ENCODE results near the gene LTO1. TPM values are rescaled to one million over a fixed set of nuclear protein-coding genes. Genes with fewer than 3 reads are reported as not detected.

The LTO1 gene
- total and polyA plus RNA-seq, 2 experiments from 2014 or later: 20.1 to 23.3 TPM

- TF ChIP-seq EZH2phosphoT487 (IDR thresholded peaks at IDR 0.05; ENCODE audit: unreplicated experiment) (no peak), POLR2AphosphoS5 (IDR thresholded peaks at IDR 0.05; ENCODE audit: low read depth) (no peak), CREB1 (CRISPR knock-in tag; IDR thresholded peaks at IDR 0.05; ENCODE audit: low read depth) (no peak), STAT1 (IDR thresholded peaks at IDR 0.05; ENCODE audit: unreplicated experiment) (no peak), ZNF331 (CRISPR knock-in tag; IDR thresholded peaks at IDR 0.05; ENCODE audit: low read depth) (no peak)
- TF ChIP-seq, protein P1, sequence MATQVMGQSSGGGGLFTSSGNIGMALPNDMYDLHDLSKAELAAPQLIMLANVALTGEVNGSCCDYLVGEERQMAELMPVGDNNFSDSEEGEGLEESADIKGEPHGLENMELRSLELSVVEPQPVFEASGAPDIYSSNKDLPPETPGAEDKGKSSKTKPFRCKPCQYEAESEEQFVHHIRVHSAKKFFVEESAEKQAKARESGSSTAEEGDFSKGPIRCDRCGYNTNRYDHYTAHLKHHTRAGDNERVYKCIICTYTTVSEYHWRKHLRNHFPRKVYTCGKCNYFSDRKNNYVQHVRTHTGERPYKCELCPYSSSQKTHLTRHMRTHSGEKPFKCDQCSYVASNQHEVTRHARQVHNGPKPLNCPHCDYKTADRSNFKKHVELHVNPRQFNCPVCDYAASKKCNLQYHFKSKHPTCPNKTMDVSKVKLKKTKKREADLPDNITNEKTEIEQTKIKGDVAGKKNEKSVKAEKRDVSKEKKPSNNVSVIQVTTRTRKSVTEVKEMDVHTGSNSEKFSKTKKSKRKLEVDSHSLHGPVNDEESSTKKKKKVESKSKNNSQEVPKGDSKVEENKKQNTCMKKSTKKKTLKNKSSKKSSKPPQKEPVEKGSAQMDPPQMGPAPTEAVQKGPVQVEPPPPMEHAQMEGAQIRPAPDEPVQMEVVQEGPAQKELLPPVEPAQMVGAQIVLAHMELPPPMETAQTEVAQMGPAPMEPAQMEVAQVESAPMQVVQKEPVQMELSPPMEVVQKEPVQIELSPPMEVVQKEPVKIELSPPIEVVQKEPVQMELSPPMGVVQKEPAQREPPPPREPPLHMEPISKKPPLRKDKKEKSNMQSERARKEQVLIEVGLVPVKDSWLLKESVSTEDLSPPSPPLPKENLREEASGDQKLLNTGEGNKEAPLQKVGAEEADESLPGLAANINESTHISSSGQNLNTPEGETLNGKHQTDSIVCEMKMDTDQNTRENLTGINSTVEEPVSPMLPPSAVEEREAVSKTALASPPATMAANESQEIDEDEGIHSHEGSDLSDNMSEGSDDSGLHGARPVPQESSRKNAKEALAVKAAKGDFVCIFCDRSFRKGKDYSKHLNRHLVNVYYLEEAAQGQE (IDR thresholded peaks at IDR 0.05; ENCODE audit: unreplicated experiment): no peak
These were observed 16.3 kb upstream of the LTO1 start (continued) for GRCh38 chr11:69691463-69691862.

- no peaks in the 10 kb centered on the region for H3K9me2 ChIP-seq (ENCODE audit: insufficient read depth)
- H3K27ac ChIP-seq (ENCODE audit: low read depth): no peak overlapping the region
- Mint-ChIP-seq H3K36me3 (ENCODE audit: low read depth) (no peaks in the 10 kb centered on the region), H3K9me3 (no peaks in the 10 kb centered on the region), H3K4me3 (no peak overlapping the region), H3K27ac (no peak overlapping the region), H3K4me1 (peaks cover 15% of the 10 kb centered on the region; the same call in 2 of the 3 replicates), H3K27me3 (ENCODE audit: insufficient read depth, low read depth, poor library complexity) (peaks cover 8% of the 10 kb centered on the region)
- H3K4me3 ChIP-seq: no peak overlapping the region
- no peaks in the 10 kb centered on the region for H4K20me1 ChIP-seq (replicated peaks; ENCODE audit: insufficient read depth)
- no peaks in the 10 kb centered on the region for H3K79me2 ChIP-seq (replicated peaks; ENCODE audit: insufficient read depth)
- H2AFZ ChIP-seq: no peak overlapping the region
- DNase-seq (ENCODE audit: low spot score): no peak
- no peaks in the 10 kb centered on the region for H3K36me3 ChIP-seq (ENCODE audit: insufficient read depth)
- 0 out of 2 replicates have a peak, but pooled peaks cover 5% of the 10 kb centered on the region for H3K4me1 ChIP-seq (ENCODE audit: insufficient read depth)
- peaks cover 7% of the 10 kb centered on the region; the same call in 1 of the 2 replicates for H3K27me3 ChIP-seq (ENCODE audit: insufficient read depth)
- ATAC-seq: no peak
- no peaks in the 10 kb centered on the region for H3F3A ChIP-seq (replicated peaks; ENCODE audit: low read depth)
- H3K4me2 ChIP-seq: no peak overlapping the region
- no peak for TF ChIP-seq CREB1 (CRISPR knock-in tag; IDR thresholded peaks at IDR 0.05; ENCODE audit: low read depth)
- TF ChIP-seq NANOG (IDR thresholded peaks at IDR 0.05; ENCODE audit: borderline replicate concordance): no peak
- TF ChIP-seq ZNF114 (CRISPR knock-in tag; IDR thresholded peaks at IDR 0.05): no peak
- no peak for TF ChIP-seq CTCF (conservative IDR thresholded peaks at IDR 0.05; ENCODE audit: low read depth in 2 of 2)
- TF ChIP-seq, protein P2, sequence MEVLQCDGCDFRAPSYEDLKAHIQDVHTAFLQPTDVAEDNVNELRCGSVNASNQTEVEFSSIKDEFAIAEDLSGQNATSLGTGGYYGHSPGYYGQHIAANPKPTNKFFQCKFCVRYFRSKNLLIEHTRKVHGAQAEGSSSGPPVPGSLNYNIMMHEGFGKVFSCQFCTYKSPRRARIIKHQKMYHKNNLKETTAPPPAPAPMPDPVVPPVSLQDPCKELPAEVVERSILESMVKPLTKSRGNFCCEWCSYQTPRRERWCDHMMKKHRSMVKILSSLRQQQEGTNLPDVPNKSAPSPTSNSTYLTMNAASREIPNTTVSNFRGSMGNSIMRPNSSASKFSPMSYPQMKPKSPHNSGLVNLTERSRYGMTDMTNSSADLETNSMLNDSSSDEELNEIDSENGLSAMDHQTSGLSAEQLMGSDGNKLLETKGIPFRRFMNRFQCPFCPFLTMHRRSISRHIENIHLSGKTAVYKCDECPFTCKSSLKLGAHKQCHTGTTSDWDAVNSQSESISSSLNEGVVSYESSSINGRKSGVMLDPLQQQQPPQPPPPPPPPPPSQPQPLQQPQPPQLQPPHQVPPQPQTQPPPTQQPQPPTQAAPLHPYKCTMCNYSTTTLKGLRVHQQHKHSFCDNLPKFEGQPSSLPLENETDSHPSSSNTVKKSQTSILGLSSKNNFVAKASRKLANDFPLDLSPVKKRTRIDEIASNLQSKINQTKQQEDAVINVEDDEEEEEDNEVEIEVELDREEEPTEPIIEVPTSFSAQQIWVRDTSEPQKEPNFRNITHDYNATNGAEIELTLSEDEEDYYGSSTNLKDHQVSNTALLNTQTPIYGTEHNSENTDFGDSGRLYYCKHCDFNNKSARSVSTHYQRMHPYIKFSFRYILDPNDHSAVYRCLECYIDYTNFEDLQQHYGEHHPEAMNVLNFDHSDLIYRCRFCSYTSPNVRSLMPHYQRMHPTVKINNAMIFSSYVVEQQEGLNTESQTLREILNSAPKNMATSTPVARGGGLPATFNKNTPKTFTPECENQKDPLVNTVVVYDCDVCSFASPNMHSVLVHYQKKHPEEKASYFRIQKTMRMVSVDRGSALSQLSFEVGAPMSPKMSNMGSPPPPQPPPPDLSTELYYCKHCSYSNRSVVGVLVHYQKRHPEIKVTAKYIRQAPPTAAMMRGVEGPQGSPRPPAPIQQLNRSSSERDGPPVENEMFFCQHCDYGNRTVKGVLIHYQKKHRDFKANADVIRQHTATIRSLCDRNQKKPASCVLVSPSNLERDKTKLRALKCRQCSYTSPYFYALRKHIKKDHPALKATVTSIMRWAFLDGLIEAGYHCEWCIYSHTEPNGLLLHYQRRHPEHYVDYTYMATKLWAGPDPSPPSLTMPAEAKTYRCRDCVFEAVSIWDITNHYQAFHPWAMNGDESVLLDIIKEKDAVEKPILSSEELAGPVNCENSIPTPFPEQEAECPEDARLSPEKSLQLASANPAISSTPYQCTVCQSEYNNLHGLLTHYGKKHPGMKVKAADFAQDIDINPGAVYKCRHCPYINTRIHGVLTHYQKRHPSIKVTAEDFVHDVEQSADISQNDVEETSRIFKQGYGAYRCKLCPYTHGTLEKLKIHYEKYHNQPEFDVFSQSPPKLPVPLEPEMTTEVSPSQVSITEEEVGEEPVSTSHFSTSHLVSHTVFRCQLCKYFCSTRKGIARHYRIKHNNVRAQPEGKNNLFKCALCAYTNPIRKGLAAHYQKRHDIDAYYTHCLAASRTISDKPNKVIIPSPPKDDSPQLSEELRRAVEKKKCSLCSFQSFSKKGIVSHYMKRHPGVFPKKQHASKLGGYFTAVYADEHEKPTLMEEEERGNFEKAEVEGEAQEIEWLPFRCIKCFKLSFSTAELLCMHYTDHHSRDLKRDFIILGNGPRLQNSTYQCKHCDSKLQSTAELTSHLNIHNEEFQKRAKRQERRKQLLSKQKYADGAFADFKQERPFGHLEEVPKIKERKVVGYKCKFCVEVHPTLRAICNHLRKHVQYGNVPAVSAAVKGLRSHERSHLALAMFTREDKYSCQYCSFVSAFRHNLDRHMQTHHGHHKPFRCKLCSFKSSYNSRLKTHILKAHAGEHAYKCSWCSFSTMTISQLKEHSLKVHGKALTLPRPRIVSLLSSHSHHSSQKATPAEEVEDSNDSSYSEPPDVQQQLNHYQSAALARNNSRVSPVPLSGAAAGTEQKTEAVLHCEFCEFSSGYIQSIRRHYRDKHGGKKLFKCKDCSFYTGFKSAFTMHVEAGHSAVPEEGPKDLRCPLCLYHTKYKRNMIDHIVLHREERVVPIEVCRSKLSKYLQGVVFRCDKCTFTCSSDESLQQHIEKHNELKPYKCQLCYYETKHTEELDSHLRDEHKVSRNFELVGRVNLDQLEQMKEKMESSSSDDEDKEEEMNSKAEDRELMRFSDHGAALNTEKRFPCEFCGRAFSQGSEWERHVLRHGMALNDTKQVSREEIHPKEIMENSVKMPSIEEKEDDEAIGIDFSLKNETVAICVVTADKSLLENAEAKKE (CRISPR knock-in tag; IDR thresholded peaks at IDR 0.05): no peak
- no peak for TF ChIP-seq ZNF331 (CRISPR knock-in tag; IDR thresholded peaks at IDR 0.05; ENCODE audit: low read depth)
- no peak for TF ChIP-seq EZH2 (IDR thresholded peaks at IDR 0.05; ENCODE audit: low read depth, unreplicated experiment)
- TF ChIP-seq EZH2phosphoT487 (IDR thresholded peaks at IDR 0.05; ENCODE audit: unreplicated experiment): no peak
These were observed 14.5 kb upstream of the LTO1 start for GRCh38 chr11:69689484-69690319.

Data from GM23338 (cell line).